ENCODE measurements around the gene DNAH12. TPM values are rescaled to one million over a fixed set of nuclear protein-coding genes. Genes with fewer than 3 reads are reported as not detected.
A peak's percentile ranks its signal among the peaks of the same experiment; 100 is the strongest.

Gene DNAH12
- total and polyA plus RNA-seq, 2 of the 13 experiments (the other 11 are each of a cell fraction or from before 2014, with no cell fraction given), result 0.11 TPM

GRCh38 chr3:57397175-57398026 is 146.7 kb downstream of the DNAH12 start (continued):
- TF ChIP-seq ZNF318 (CRISPR knock-in tag; IDR thresholded peaks at IDR 0.05) (no peak), RXRB (CRISPR knock-in tag; IDR thresholded peaks at IDR 0.05; ENCODE audit: borderline replicate concordance) (0 out of 2 replicates have a peak, but pooled peaks have one; percentile 11), THAP11 (CRISPR knock-in tag; IDR thresholded peaks at IDR 0.05) (peak; percentile 45; the same call in 1 of the 2 replicates), ZNF567 (CRISPR knock-in tag; IDR thresholded peaks at IDR 0.05; ENCODE audit: borderline replicate concordance) (no peak), ZFP82 (CRISPR knock-in tag; IDR thresholded peaks at IDR 0.05; ENCODE audit: borderline replicate concordance) (no peak), SRSF9 (IDR thresholded peaks at IDR 0.05; ENCODE audit: borderline replicate concordance, insufficient read depth, low read depth, low read length, poor library complexity, severe bottlenecking) (no peak), TFE3 (CRISPR knock-in tag; IDR thresholded peaks at IDR 0.05) (no peak), THAP9 (CRISPR knock-in tag; IDR thresholded peaks at IDR 0.05; ENCODE audit: borderline replicate concordance) (no peak), YEATS4 (CRISPR knock-in tag; IDR thresholded peaks at IDR 0.05; ENCODE audit: borderline replicate concordance) (0 out of 2 replicates have a peak, but pooled peaks have one; percentile 19), MLXIP (CRISPR knock-in tag; IDR thresholded peaks at IDR 0.05; ENCODE audit: borderline replicate concordance) (no peak), SP5 (CRISPR knock-in tag; IDR thresholded peaks at IDR 0.05; ENCODE audit: borderline replicate concordance, low read depth) (no peak)

All from HepG2 (cell line).